ENCODE results near the gene FOXN3. TPM values are rescaled to one million over a fixed set of nuclear protein-coding genes. Genes with fewer than 3 reads are reported as not detected.

The FOXN3 gene
- total and polyA plus RNA-seq, 8 donors: 43.5 to 80.7 (median 49.1) TPM

DNA sequence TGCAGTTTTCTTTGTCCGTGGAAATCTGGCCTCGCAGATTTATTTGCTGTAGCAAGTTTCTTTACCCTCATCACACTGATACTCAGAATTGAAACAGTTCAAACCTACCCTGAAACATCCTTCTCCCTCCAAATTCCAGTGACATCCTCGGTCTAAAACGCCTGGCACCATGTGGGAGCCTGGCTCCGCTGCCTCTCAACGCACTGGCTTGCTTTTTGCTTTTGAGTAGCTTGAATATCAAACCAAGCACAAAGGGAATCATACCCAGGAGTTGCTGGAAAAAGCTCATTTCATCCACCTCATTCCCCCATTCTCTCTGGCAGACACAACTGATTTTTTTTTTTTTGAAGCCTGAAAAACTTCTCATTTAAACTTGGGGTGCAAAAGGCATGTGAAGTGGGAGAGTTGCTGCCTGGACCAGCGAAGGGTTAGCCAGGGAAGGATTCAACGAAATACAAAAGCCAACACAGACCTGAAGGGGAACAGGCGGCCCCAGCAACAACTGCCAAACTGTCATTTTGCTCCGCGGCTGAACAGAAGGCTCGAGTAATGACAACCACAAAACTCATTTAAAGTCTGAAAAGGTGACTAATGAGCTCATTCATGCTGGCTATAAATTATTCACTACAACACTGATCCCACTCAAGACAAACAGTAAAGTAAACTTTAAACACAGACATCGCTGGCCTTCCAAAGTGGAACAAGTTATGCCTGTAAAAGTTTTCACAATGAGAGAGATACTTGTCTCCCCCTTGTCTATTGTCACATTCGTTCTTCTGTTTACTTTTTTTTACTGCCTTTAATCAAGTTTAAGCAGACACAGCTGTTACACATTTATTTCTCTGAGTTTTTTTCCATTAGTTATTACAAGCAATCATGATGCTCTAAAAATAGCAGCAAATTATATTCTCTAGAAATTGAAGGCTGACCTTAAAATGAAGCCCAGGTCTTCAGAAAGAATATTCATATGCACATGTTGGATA lies 12.5 kb upstream of the FOXN3 start:
- peak overlapping the region; percentile 71 to 90 for H3K27ac ChIP-seq
- H3K9me3 ChIP-seq: no peaks in the 10 kb centered on the region
- peaks cover 13 to 70% of the 10 kb centered on the region in 2 donors for H3K4me1 ChIP-seq
- no peak for DNase-seq
- TF ChIP-seq, protein P1, sequence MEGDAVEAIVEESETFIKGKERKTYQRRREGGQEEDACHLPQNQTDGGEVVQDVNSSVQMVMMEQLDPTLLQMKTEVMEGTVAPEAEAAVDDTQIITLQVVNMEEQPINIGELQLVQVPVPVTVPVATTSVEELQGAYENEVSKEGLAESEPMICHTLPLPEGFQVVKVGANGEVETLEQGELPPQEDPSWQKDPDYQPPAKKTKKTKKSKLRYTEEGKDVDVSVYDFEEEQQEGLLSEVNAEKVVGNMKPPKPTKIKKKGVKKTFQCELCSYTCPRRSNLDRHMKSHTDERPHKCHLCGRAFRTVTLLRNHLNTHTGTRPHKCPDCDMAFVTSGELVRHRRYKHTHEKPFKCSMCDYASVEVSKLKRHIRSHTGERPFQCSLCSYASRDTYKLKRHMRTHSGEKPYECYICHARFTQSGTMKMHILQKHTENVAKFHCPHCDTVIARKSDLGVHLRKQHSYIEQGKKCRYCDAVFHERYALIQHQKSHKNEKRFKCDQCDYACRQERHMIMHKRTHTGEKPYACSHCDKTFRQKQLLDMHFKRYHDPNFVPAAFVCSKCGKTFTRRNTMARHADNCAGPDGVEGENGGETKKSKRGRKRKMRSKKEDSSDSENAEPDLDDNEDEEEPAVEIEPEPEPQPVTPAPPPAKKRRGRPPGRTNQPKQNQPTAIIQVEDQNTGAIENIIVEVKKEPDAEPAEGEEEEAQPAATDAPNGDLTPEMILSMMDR (IDR thresholded peaks at IDR 0.05): no peak
- peak; percentile 43 for ATAC-seq
- intact Hi-C loops (cut with DNase I): no loop called here
- no peaks in the 10 kb centered on the region for H3K27me3 ChIP-seq
- peak overlapping the region in 1 of 2 donors; percentile 30 for H3K4me3 ChIP-seq
- no peaks in the 10 kb centered on the region for H3K36me3 ChIP-seq

DNA sequence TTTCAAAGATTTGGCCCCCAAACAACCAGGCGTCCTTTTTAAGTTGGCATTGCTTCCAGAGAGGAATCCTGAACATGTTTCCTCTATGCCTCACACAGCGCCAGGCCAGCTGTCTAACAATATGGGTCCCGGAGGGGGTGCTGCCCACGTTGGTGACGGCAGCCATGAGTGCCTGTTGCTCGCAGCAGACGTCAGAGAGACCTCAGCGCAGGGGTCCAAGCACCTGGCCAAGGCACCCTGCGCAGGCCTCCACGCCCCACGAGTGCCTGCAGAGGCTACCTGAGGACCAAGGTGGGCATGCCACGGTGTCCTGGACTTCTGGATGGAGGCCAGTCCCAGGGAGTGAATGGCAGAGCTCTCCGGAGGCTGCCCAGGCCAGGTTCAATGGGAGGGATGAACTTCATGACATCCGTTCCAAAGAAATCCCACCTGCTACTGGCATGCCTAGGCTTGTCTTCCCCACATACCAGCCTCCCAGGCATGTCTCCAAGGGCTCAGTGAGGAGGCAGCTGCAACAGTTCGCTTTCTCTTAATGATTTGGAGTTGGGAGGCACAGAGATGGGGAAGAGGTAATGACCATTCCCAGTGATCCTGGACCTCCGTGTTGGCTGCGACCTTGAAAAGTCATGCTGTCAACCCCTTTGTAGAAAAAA lies 11.6 kb upstream of the FOXN3 start:
- intact Hi-C loops (cut with DNase I): no loop called here
- DNase-seq: no peak
- TF ChIP-seq, protein P1 (IDR thresholded peaks at IDR 0.05): no peak

GRCh38 chr14:89428173-89428523 lies 11.1 kb upstream of the FOXN3 start:
- Histone ChIP-seq H3K27me3 (no peaks in the 10 kb centered on the region), H3K36me3 (no peaks in the 10 kb centered on the region), H3K4me1 (peaks cover 13 to 78% of the 10 kb centered on the region in 2 donors), H3K27ac (peak overlapping the region in 1 of 2 donors; percentile 16), H3K4me3 (no peak overlapping the region), H3K9me3 (no peaks in the 10 kb centered on the region)
- ATAC-seq (no peak), DNase-seq (no peak)
- TF ChIP-seq, protein P1 (IDR thresholded peaks at IDR 0.05): no peak
- intact Hi-C loops (cut with DNase I): no loop called here

More for the DNA sequence above, 11.6 kb upstream of the FOXN3 start:
- no peaks in the 10 kb centered on the region for H3K27me3 ChIP-seq
- no peak for ATAC-seq
- no peak overlapping the region for H3K4me3 ChIP-seq
- peak overlapping the region; percentile 71 to 90 for H3K27ac ChIP-seq
- H3K9me3 ChIP-seq: no peaks in the 10 kb centered on the region
- no peaks in the 10 kb centered on the region for H3K36me3 ChIP-seq
- H3K4me1 ChIP-seq: peaks cover 13 to 78% of the 10 kb centered on the region in 2 donors

DNA sequence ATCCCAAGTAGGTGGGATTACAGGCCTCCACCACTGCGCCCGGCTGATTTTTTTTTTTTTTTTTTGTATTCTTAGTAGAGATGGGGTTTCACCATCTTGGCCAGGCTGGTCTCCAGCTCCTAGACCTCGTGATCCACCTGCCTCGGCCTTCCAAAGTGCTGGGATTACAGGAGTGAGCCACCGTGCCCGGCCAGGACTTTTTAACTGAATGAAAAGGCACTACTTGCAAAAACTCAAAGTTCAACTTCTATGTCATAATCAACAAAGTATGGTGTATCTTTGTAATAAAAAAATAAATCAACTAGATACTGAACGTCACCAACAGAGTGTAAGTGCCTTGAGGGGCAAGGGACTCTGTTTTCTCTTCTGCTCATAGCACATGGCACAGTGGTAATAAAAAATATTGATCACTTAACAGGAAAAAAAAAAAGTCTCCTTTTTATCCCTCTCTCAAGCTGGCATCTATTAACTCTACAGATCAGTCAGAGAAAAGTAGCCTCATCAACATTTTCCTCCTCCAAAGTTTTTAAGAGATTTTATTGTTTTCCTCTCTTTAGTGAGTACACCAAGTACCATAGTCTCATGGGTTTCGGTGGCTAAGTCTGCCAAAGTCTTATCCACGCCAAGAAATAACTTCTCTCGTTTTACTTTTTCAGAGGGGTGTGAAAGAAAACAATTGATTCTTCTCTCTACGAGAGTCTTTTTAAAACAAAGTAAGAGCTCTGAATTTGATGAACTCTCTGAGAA lies 10.6 kb upstream of the FOXN3 start:
- Histone ChIP-seq H3K27ac (peak overlapping the region in 1 of 2 donors; percentile 16), H3K4me3 (no peak overlapping the region), H3K9me3 (no peaks in the 10 kb centered on the region), H3K27me3 (no peaks in the 10 kb centered on the region), H3K4me1 (peaks cover 13 to 83% of the 10 kb centered on the region in 2 donors), H3K36me3 (no peaks in the 10 kb centered on the region)
- TF ChIP-seq, protein P1 (IDR thresholded peaks at IDR 0.05): no peak
- ATAC-seq (no peak), DNase-seq (no peak)
- intact Hi-C loops (cut with DNase I): no loop called here

Measured in left lung (tissue), 10 donors.